GM19328 (cell line): Measurements from ENCODE around the gene AQP3.
"Not testable (repeated sequence)": the region's sequence is repeated elsewhere in the genome, so short reads cannot be mapped to it uniquely, and the experiment has no call there.

Experiments
- ATAC-seq: cut with Tn5 transposase; IDR thresholded peaks from one replicate; pipeline ENCODE4 v1.9.1; 2021; ENCODE audit warnings: mild to moderate bottlenecking, moderate library complexity; ENCODE audit not compliant: unreplicated experiment

AQP3 gene

GRCh38 chr9:33443464-33444154, 3.8 kb downstream of the AQP3 start:
- ATAC-seq, result no peak

GRCh38 chr9:33443047-33443446, 4.3 kb downstream of the AQP3 start:
- no peak for ATAC-seq

- no peak for ATAC-seq
Measured at GRCh38 chr9:33442125-33442524, 5.3 kb downstream of the AQP3 start.

DNA sequence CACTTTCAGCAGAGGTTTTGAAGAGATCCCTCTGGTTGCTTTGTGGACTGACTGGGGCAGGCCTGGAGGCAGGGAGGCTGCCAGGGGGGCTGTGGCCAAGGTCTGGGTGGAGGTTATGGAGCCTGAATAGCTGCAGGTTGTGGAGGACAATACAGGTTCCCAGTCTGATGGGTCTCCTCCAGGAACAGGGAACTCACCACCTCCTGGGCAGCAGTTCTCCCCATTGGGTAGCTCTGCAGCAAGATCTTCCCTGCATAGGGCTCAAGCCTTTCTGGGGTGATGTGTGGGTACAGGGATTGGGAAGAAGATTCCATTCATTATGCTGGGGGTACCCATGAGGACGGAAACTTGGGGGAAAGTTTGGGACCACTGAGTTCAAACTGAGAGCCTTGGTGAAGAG, 6.8 kb downstream of the AQP3 start:
- no peak for ATAC-seq

GRCh38 chr9:33440204-33440603, 7.2 kb downstream of the AQP3 start:
- ATAC-seq, result no peak

DNA sequence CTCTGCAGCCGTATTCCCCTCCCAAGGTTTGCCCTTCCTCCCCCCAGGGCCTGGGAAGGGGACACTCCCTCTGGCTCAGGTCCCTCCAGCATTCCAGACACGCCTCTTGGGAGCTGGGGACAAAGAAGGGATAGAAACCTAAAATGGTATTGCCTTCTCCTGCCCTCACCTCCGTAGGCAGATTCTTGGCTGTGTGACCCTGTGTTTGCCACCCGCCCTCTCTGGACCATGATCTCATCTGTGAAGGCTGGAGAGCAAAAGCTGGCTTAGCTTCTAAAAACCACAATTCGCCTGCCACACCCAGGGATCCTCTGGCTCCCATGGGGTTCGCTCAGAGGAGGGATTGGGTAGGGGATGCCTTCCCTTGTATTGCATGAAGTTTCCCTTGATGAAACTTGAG, 7.7 kb downstream of the AQP3 start:
- no peak for ATAC-seq

DNA sequence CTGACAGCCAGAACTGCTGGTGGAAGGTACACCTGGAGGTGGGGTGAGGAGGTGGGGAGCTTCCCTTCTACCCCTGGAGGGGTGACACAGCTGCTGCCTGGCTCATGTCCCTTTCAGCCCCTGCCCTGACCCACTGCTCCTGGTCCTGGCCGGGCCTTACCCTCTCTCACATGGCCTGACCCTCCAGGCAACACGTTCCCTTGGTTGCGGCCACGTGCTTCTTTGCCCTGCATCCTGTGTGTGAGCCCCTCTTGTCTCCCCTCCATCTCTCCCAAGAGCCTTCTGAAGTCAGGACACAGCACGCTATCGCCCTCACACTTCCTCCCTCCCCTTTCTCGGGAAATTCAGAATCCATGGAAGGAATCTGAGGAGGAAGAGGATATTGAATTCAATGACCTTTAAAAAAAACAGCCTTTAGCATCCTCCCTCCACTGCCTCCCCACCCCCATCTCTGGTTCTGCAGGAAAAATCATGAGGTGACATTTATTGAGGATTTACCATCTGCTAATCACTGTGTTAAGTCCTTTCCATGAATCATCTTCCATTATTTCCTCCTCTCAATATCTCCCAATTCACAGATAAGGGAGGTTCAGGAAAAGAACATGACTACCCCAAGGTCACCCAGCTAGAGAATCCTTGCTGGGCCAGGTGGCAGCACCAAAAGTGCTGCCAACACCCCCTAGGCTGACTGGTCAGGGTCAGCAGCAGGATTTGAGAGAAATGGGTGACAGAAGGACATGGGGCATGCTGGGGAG, 8.3 kb downstream of the AQP3 start:
- no peak for ATAC-seq

- ATAC-seq, result no peak
Measured at GRCh38 chr9:33437898-33438297, 9.5 kb downstream of the AQP3 start.

DNA sequence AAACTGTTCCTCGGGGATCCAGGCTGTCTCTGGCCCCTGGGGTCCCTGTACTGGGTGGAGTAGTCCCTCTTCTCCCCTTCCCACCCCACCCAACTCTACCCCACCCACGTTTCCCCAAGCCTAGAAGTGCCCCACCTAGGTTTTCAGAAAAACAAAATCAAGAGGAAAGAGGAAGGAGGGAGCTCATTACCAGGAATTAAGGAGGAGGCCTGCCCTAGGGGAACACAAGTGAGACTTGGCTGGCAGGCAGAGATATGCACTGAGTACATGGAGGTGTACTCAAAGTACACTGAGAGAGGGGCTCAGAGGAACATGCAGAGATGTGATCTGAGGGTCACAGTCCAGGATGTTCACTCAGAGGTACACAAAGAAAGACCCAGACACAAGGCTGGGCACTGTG, 10.2 kb downstream of the AQP3 start:
- no peak for ATAC-seq

GRCh38 chr9:33436445-33436844, 10.9 kb downstream of the AQP3 start:
- ATAC-seq, result no peak

DNA sequence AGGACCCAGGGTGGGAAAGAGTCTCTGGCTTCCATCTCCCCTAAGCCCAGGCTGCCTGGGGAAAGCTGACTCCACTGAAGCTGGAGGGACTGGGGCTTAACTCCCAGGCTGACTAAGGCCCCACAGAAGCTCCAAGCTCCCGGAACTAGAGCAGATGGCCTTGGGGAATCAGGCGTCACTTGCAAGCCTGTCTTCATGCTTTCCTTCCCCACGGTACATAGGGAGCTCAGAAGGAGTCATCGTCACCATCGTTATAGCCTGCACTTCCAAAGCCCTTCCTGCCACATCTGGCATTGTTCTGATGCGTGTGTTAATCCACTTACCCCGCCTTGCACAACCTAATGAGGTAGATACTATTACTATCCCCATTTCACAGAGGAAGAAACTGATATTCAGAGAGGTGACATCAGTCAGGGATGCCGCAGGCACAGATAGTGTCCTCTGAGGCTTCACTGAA, 11.5 kb downstream of the AQP3 start:
- ATAC-seq, result no peak

- ATAC-seq, result no peak
Measured at GRCh38 chr9:33434317-33435105, 12.9 kb downstream of the AQP3 start.

DNA sequence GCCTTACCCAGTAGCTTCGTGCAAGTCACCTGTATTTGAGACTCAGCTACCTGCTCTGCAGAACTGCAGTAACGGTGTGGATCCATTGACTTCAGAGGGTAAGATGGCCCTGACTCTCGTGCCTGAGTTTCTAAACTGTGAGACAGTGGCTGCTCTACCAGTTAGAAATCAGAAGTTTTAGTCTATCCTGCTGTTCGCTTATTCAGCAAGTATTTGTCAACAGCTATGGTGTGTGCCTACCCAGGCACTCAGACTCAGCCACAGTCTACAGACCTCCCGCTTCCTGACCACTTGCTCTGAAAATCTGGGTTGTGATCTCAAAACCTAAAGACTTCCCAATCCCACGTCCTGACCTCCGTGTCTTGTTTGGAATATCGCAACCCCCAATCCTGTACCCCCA, 13.5 kb downstream of the AQP3 start:
- no peak for ATAC-seq

DNA sequence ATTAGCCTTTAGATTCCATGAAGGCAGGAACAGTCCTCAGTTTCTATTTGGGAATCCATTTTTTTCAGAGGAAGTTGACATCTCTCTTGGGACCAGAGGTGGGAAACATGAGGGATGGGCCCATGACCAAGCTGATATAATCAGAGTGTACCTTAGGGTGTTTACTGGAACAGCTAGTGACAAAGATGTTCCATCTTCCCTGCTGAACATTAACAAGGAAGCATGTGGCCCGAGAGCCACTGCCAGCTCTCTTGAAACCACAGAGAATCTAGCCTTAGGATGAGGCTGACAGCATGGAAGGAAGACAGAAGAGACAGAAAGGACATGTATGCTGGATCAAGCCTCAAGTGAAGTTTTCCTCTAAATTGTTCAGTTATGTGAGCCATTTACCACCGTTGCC, 16.0 kb downstream of the AQP3 start:
- ATAC-seq, result no peak

- ATAC-seq, result no peak
Measured at GRCh38 chr9:33430942-33431341, 16.5 kb downstream of the AQP3 start.

- no peak for ATAC-seq
Measured at GRCh38 chr9:33429256-33429985, 18.0 kb downstream of the AQP3 start.

- no peak for ATAC-seq
Measured at GRCh38 chr9:33426843-33427293, 20.5 kb downstream of the AQP3 start.

DNA sequence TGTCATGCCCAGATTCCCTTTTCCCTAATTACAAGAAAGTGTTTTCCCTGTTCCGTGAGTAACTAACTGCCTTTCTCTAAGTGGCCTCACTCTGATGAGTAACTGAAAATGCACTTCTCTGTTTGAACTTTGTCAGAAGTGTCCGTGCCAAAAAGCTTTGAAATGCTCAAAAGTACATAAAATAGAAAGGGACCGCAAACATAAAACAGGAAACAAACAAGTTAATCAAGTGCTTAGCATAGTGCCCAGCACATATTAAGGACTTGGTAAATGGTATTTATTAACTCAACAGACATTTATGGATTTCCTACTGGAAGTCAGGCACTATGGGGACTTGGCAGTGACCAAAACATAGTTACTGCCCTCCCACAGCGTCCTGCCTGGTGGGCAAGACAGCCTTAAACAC, 22.3 kb downstream of the AQP3 start:
- ATAC-seq, result no peak

GRCh38 chr9:33424492-33424891, 22.9 kb downstream of the AQP3 start:
- not testable (repeated sequence) for ATAC-seq

DNA sequence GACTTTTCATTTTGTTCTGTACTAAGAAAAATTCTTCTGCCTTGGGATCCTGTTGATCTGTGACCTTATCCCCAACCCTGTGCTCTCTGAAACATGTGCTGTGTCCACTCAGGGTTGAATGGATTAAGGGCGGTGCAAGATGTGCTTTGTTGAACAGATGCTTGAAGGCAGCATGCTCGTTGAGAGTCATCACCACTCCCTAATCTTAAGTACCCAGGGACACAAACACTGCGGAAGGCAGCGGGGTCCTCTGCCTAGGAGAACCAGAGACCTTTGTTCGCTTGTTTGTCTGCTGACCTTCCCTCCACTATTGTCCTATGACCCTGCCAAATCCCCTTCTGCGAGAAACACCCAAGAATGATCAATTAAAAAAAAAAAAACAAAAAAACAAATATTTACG, 23.4 kb downstream of the AQP3 start:
- ATAC-seq, result not testable (repeated sequence)
